ENCODE measurements around the gene TMEM222. TPM values are rescaled to one million over a fixed set of nuclear protein-coding genes. Genes with fewer than 3 reads are reported as not detected.

TMEM222 gene
- total RNA-seq, 3 donors from 2014 or later: 30.0 to 30.9 (median 30.8) TPM

DNA sequence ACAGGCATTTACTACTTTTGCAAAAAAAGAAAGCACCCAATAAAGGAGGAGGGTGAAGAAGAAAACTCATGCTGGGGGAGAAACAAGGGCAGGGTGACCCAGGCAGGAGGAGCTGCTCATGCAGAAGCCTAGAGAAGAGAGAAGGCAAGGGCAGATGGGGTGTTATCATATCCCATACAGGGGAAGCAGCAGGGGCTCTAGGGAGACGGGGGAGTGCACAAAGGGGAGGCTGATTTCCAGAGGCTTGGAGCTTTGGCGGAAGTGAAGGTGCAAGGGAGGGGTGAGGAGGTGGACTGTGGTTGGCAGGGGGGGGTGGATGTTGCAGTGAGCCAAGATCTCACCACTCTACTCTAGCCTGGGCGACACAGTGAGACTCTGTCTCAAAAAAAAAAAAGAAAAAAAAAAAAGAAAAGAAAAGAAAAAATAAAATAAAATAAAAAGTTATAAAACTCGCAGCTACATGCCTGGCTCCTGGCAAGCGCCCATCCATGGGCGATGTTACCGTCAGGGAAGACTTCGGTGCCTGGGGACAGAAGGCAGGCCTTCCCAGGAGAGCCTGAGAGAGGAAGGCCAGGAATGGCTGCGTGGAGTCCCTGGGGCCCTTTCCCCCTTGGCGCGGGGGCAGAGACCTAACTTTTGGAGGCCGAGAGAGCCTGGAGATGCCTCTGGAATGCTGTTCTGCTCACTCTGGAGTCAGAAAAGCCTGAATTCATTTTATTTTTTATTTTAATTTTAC, 56.0 kb downstream of the TMEM222 start:
- Histone ChIP-seq H3K36me3 (ENCODE audit: low read depth) (no peaks in the 10 kb centered on the region), H3K4me1 (ENCODE audit: low read depth) (no peaks in the 10 kb centered on the region), H3K4me3 (no peak overlapping the region), H3K9me3 (no peaks in the 10 kb centered on the region)
- TF ChIP-seq, protein P1, sequence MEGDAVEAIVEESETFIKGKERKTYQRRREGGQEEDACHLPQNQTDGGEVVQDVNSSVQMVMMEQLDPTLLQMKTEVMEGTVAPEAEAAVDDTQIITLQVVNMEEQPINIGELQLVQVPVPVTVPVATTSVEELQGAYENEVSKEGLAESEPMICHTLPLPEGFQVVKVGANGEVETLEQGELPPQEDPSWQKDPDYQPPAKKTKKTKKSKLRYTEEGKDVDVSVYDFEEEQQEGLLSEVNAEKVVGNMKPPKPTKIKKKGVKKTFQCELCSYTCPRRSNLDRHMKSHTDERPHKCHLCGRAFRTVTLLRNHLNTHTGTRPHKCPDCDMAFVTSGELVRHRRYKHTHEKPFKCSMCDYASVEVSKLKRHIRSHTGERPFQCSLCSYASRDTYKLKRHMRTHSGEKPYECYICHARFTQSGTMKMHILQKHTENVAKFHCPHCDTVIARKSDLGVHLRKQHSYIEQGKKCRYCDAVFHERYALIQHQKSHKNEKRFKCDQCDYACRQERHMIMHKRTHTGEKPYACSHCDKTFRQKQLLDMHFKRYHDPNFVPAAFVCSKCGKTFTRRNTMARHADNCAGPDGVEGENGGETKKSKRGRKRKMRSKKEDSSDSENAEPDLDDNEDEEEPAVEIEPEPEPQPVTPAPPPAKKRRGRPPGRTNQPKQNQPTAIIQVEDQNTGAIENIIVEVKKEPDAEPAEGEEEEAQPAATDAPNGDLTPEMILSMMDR (IDR thresholded peaks at IDR 0.05): no peak
- DNase-seq (no peak), ATAC-seq (no peak)
- intact Hi-C loops (cut with DNase I, micrococcal nuclease): no loop called here

DNA sequence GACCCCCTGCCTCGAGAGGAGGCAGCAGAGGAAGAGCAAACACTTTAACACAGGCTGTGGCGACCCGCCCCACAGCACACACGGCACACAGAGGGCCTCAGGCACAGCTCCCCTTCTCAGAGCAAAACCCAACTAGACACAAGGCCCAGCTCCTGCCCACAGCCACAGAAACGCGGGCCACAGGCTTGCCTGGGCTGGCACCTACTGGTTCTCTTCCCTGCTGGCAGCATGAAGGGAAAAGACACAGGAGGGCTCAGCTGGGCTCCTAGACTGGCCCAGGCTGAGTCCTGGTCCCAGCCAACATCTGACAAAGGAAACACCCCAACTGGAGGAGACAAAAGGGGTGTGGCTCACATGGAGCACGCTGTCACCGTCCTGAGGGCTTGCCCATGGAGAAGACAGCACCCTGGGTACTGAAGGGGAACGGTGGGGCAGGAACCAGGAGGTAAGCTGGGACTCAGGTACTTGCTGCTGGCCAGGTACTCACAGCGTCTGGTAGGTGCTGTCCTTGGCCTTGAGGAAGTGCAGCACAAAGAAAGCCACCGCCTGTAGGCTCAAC, 57.7 kb downstream of the TMEM222 start:
- ATAC-seq: no peak
- H3K36me3 ChIP-seq (ENCODE audit: low read depth): no peaks in the 10 kb centered on the region
- H3K9me3 ChIP-seq: no peaks in the 10 kb centered on the region
- no peak for DNase-seq
- H3K4me3 ChIP-seq: no peak overlapping the region
- H3K4me1 ChIP-seq (ENCODE audit: low read depth): no peaks in the 10 kb centered on the region
- TF ChIP-seq, protein P1 (IDR thresholded peaks at IDR 0.05): no peak
- intact Hi-C loops (cut with DNase I, micrococcal nuclease): no loop called here

DNA sequence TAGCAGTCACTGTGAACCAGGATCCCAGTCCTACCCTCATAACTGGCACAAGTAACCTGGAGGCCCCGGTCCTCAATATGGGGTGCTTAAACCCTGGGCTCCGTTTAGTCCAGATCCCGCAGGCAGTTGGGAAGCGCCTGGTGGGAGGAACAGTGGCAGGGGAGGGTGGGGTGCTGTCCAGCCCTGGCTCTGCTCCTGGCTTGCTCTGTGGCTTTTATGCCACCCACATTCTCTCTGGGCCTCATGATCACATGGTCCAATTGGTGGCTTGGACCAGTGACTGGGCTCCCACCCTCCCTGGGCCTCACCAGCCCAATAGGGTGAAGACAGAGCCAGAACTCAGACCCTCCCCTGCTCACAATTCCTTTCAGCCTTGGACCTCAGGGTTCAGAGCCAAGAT, 58.3 kb downstream of the TMEM222 start:
- intact Hi-C loops (cut with DNase I, micrococcal nuclease): no loop called here
- ATAC-seq: no peak
- Histone ChIP-seq H3K9me3 (no peaks in the 10 kb centered on the region), H3K36me3 (ENCODE audit: low read depth) (no peaks in the 10 kb centered on the region), H3K4me1 (ENCODE audit: low read depth) (no peaks in the 10 kb centered on the region), H3K4me3 (no peak overlapping the region)
- no peak for DNase-seq
- TF ChIP-seq, protein P1 (IDR thresholded peaks at IDR 0.05): no peak

DNA sequence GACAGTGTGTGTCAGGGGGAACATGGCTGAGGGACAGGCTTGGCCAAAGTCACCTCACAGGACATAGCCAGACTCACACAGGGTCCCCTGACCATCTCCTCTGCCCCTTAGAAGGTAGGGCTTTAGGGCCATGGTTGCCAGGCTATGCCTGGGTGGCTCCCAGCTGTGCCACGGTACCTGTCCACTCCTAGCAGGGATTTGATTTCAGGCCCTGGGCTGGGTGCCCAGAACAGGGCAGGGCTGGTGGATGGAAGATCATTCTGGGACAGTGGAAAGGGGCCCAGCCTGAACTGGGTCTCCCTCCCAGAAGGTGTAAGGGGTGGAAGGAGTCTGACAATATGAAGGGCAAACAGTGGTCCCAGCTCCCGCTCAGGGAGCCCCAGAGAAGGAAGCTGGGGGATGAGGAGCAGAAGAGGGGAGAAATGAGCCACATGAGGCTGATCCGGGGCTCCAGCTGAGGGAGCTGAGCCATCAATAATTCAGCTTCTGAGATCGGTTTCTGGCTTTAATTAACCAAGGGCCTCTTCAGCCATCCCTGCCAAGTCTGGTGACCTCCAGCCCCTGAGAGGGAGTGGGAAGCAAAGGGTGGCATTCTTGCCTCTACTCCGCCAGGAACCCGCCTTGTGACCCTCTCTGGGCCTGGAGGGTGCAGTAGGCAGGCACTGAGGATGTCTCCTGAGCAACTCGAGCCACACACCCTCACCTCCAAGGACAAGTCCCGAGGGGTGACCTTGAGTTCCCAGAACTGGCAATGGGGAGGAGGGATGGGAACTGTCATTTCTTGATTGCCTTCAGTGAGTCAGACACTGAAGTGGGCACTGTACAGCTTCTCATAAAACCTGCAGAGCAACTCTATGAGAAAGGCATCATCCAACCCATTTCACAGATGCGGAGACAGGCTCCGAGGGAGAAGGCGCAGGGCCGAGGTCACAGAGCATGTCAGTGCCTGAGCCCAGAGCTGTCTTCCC, 59.1 kb downstream of the TMEM222 start:
- Histone ChIP-seq H3K9me3 (no peaks in the 10 kb centered on the region), H3K4me1 (ENCODE audit: low read depth) (no peaks in the 10 kb centered on the region), H3K4me3 (no peak overlapping the region), H3K36me3 (ENCODE audit: low read depth) (no peaks in the 10 kb centered on the region)
- DNase-seq (no peak), ATAC-seq (peak; percentile 37)
- TF ChIP-seq, protein P1 (IDR thresholded peaks at IDR 0.05): no peak
- intact Hi-C loops (cut with DNase I, micrococcal nuclease): no loop called here

DNA sequence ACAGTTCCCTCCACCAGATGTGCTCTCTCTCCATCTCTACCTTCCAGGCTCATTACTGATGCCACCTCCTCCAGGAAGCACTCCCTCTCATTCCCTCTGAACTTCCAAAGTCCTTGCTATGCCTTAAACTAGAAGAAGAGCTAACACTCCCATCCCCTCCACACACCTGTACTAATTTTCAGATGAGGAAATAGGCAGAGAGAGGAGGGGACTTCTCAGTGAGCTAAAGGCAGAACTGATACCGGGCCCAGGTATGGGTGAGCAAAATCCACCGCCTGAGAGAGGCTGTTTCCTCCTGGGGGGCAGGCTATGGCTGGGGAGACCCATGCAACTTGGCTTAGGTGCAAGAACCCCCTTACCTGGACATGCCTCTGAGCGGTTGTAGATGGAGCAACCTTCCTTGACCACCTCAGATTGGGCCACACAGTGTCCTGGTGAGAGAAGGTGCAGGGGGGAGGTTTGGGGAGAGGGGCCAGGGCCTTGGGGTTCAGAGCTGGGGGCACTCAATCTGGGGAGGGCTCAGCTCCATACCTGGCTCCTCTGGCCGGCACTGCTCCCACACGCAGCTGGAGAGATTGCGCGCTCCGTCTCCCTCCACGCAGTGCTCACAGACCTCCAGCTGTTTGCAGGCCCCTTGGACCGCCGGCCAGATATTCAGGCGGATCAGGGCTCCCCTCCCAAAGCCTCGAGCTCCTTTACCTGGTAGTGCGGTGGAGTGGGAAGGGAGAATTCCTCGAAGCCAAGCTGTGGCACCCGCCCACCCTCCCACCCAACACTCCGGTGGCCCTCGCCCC, 60.2 kb downstream of the TMEM222 start:
- Histone ChIP-seq H3K9me3 (no peaks in the 10 kb centered on the region), H3K4me3 (no peak overlapping the region), H3K4me1 (ENCODE audit: low read depth) (no peaks in the 10 kb centered on the region), H3K36me3 (ENCODE audit: low read depth) (no peaks in the 10 kb centered on the region)
- intact Hi-C loops (cut with DNase I, micrococcal nuclease): no loop called here
- ATAC-seq: no peak
- no peak for DNase-seq
- TF ChIP-seq, protein P1 (IDR thresholded peaks at IDR 0.05): no peak
